Peyer's patch (tissue), 4 donors: Measurements from ENCODE around the gene COBL.

Experiments used
- CTCF ChIP-seq, 6 experiments: fragments of 450-650 bp in 4 of 6; fragments of 200-600 bp in 2 of 6; sonication (generic) in 1 of 6; IDR thresholded peaks; one replicate each; pipeline ENCODE4 v1.5.1; 2017 to 2019; ENCODE audit warnings: antibody characterized with exemption in 6 of 6, mild to moderate bottlenecking in 3 of 6, moderate library complexity in 1 of 6
- POLR2A ChIP-seq, 2 donors: fragments of 450-650 bp; IDR thresholded peaks; one replicate each; pipeline ENCODE4 v1.5.1; 2017; ENCODE audit warnings: antibody characterized with exemption in 2 of 2, mild to moderate bottlenecking in 2 of 2, moderate library complexity in 2 of 2

DNA sequence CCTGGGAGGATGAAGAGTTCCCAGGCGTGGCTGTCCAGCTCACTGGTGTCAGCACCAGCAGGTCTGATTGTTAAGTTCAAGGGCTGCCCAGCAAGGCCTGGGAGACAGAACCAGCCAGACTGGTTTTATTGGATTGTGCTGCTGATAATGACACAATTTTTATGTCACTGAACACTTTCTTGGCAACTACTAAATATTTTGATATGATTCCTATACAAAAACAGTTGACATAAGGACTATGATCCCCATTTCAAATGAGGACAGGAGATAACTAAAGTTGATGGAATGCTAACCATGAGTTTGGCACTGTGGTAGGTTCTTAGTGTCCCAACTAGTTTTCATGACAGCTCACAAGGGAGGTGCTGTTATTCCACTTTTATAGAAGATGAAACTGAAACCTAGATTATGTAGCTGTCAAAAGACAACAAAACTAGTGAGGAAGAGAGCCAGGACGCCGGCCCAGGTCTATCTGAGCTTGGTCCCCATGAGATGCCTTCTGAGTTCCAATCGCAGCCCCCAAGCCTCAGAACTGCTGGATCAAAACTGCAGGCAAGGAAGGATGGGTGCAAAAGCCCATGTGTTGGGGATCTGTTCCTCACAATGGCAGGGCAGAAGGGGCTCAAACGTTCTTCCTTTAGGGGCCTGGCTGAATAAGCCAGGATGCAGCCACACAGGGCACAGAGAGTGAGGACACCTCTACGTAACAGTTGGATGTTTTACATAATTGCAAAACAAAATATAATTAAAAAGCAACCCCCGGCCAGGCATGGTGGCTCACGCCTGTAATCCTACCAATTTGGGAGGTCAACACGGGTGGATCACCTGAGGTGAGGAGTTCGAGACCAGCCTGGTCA, 52.8 kb downstream of the COBL start:
- TF ChIP-seq CTCF (IDR thresholded peaks at IDR 0.05) (no peak), POLR2A (IDR thresholded peaks at IDR 0.05) (peak in 1 of 2 donors; percentile 47)
